GM20000 (cell line): Measurements from ENCODE around the gene SP4.

Source experiments
- DNase-seq: peaks from one replicate; pipeline ENCODE4 v3.0.0; 2012; ENCODE audit warnings: low spot score
- CTCF ChIP-seq: IDR thresholded peaks from 2 replicates; pipeline ENCODE4 v1.5.1; 2012; ENCODE audit warnings: mild to moderate bottlenecking, control low read depth; ENCODE audit errors: extremely low read depth, missing control alignments

SP4 gene

GRCh38 chr7:21543528-21544302 is 115.8 kb downstream of the SP4 start:
- no peak for DNase-seq
- TF ChIP-seq CTCF: no peak

GRCh38 chr7:21544303-21544656 is 116.4 kb downstream of the SP4 start:
- no peak for TF ChIP-seq CTCF
- DNase-seq: no peak

GRCh38 chr7:21544715-21545114 is 116.8 kb downstream of the SP4 start:
- DNase-seq: no peak
- TF ChIP-seq CTCF: no peak

GRCh38 chr7:21547501-21547900 is 119.6 kb downstream of the SP4 start:
- TF ChIP-seq CTCF: no peak
- no peak for DNase-seq

GRCh38 chr7:21548491-21548890 is 120.6 kb downstream of the SP4 start:
- no peak for TF ChIP-seq CTCF
- DNase-seq: no peak

- no peak for DNase-seq
- no peak for TF ChIP-seq CTCF
These were observed 122.2 kb downstream of the SP4 start for GRCh38 chr7:21550076-21550475.

- no peak for DNase-seq
- no peak for TF ChIP-seq CTCF
These were observed 123.1 kb downstream of the SP4 start for GRCh38 chr7:21550821-21551531.
